ENCODE results near the gene SORL1-AS1. TPM values are rescaled to one million over a fixed set of nuclear protein-coding genes. Genes with fewer than 3 reads are reported as not detected.

The SORL1-AS1 gene

GRCh38 chr11:121391914-121392313 lies 60.9 kb downstream of the SORL1-AS1 start:
- DNase-seq (ENCODE audit: low read depth): peak; percentile 13

GRCh38 chr11:121389651-121390050 lies 63.1 kb downstream of the SORL1-AS1 start:
- DNase-seq (ENCODE audit: low read depth): no peak

Other genes with a start within 250 kb of the SORL1-AS1 start
- 25.8 and 36.3 TPM in 2 replicates for gene SC5D, start 160.2 kb downstream of the SORL1-AS1 start, total RNA-seq (2014; rRNA removed; shearing (Covaris generic))
- gene SORL1, start 653 bp downstream of the SORL1-AS1 start, total RNA-seq (2014; rRNA removed; shearing (Covaris generic)): 0.60 and 1.3 TPM in 2 replicates